Measurements from ENCODE around the gene RXRA.

Gene RXRA

GRCh38 chr9:134457321-134458206 is 131.3 kb downstream of the RXRA start:
- no peak for DNase-seq

DNA sequence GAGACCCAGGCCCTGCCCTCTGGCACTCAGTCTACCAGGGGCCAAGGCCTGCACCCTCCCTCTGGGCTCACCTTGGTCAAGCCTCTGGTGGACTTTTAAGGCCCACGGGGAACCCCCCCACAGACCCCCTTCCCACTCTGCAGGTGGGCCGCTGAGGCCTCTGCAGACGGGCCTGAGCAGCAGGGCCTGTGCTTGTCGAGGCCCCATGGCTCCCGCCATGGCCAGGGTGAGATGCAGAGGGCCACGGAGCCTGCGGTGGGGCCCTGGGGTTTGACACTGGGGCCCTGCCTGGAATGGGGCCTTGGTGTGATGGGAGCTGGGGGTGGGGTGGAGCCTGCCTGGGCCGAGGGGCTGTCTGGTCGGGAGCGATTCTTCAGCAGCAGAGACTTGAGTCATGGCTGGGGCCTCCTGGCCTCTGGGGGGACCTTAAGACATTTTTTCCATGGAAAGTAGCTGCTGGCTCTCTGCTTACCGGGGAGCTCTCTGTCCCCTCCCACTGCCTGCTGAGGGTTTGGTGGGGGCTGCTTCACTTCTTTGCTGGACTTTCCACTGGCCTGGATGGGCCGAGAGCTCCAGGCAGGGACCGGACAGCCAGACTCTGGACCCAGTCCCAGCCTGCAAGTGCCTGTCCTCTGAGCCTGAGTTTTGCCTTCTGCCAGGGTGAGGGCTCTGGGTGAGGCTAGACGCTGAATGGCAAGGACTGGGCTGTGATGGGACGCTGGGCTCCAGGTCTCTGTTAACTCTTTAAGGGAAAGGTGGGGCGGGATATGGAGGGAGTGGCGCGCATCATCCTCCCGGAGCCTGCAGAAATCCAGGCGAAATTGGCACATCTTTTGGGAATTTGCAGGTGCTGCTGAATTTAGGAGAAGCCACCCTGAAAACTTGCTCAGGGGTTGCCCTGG is 132.2 kb downstream of the RXRA start:
- DNase-seq, result no peak

GRCh38 chr9:134459164-134459563 is 132.9 kb downstream of the RXRA start:
- no peak for DNase-seq

DNA sequence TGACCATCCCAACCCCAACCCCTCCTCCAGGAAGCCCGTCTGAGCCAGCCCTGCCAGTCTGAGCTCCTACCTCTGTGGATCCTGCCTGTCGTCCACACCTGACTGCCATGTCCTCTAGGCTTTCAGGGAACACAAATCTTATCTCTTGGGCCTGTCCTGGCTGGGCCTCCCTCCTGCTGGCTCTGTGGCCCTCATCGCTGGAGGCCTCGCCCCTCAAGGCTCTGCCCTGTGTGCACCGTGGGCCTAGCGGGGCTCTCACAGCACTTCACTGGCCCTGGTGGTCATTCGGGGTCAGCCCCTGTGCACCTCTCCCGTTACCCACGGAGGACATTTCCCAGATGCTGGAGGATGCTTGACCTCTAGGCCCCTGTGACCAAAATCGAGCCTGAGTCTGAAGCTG is 133.3 kb downstream of the RXRA start:
- DNase-seq, result no peak

DNA sequence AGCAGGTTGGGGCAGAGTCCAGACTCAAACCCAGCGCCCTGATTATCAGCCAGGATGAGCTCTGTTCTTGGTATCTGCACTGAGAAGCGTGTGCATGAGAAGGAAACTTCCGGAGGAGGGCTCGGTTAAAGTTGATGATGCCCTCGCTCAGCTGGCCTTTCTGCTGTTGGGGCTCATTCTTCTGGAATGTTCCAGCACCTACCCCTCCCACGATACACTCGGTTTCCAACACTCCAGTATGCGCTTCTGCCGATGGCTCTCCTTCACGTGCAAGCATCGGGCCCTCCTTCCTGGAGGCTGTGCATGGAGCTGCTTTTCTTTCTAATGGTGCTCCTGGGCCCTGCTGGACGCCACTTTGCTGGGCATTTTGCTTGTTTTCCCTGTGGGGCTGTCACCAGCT is 134.0 kb downstream of the RXRA start:
- DNase-seq, result no peak

DNA sequence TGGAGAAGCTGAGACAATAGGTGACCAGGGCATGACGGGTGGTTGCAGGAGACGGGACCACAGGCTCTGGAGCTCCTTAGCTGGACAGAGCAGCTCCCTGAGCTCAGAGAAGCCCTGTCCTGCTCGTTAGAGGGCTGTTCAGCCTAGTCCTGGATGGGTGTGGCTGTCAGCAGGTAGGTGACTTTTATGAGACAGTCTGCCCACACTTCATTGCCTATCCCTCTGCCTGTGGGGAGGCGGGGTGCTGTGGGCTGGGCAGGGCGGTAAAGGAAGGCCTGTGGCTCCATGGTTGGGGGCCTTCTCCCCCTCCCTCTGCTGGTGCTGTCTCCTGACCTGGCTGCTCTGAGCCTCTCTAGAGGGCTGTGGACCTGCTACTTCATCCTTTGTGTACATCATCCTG is 134.6 kb downstream of the RXRA start:
- no peak for DNase-seq

DNA sequence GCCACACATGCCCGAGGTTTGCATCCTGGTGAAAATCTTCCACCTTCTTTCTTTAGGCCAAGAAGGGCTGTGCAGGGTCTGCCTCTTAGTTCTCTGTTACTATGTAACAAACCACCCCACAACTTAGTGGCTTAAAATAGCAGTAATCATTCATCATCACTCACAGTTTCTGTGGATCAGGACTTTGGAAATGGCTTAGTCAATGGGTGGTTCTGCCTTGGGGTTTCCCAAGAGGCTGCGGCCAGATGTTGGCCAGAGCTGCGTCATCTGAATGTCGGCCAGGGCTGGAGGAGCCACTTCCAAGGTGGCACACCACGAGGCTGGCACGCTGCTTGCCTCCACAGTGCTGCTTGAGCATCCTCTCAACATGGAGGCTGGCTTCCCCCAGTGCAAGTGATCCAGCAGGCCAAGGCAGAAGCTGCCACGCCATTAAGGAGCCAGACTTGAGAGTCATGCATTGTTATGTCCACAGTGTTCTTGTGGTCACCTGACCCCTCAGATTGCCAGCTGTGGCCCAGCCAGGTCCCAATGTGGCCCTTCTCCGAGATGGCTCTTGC is 135.2 kb downstream of the RXRA start:
- no peak for DNase-seq

- no peak for DNase-seq
Measured at GRCh38 chr9:134462318-134462717, 136.1 kb downstream of the RXRA start.

DNA sequence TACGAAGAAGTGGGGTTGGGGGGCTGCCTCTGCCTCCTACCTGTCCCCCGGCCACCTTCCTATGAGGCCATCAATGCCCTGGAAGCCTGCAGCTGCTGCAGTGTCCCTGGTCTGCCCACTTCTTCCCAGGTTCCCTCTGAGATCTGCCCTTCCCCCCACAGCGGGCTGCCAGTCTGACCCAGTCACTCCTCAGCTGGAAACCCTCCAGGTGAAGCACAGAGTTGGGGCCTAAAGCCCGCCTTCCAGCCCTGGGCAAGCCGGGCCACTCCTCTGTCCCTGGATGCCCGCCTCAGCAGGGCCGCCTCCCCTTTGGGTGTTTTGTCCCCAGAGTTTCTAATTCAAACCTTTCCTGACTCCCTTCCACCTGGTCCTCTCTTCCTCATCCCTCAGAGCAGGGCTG is 137.0 kb downstream of the RXRA start:
- no peak for DNase-seq

DNA sequence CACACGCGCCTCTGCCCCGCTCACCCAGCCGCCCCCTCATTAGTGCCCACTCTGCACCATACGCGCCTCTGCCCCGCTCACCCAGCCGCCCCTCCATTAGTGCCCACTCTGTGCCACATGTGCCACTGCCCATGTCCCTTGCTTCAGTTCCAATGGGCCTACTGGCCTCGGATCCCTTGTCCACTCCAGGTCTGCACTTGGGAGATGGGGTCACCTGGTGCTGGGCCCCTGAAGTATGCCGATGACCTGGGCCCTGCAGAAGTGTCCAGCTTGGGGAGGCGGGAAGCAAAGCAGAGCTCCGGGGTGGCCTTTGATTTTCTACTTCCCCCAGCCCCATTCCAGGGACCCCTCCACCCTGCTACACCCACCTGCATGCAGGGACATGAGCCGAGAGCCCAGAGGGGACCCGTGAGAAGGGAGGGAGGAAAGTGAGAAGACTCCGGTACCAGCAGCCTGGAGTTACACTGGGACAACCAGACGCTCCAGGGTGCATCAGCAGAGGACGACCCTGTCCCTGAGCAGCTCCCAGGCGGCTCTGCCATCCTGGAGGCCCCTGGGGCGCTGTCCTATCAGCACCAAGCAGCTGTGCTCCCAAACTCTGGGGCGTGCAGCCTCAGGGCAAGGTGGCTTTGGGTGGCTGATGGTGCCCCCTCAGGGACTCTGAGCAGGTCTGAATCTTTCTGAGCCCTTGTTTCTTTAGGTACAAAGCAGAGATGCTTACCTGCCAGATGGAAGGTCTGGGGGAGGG is 140.8 kb downstream of the RXRA start:
- no peak for DNase-seq

DNA sequence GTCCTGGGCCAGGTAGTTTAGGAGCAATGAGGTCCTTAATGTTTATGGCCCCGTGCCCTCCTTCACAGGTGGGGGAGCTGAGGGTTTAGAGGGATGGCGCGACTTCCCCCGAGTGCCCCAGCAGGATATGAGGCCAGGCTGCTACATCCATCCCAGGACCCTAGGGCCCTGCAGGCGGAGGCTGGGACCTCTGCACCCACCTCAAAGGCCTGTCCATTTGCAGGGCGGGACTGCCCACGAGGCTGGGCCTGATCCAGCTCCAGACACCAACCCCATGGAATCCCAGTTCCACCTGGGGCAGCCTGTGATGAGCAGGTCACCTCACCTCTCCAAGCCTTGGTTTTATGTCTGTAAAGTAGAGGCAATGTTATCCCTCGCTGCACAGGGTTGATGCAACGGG is 142.1 kb downstream of the RXRA start:
- no peak for DNase-seq

- DNase-seq, result no peak
Measured at GRCh38 chr9:134469041-134469875, 143.0 kb downstream of the RXRA start.

DNA sequence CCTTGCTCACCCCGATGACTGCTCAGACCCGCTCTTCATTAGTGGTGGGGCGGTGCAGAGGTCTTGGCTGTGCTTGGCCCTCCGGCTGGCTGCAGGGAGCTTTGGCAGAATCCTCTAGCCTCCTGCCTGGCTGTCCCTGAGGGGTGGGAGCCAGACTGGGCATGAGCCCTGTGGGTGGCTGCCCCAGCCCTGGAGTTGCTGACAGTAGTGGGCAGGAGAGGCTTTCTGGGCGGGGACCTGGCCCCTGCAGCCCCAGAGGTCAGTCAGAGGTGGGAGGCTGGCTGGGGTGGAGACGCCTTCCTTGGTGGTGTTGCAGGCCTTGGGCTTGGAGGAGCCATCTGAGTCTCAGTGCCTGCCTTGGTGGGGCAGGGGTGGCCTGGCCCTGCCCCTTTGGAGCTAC is 146.0 kb downstream of the RXRA start:
- DNase-seq, result no peak

DNA sequence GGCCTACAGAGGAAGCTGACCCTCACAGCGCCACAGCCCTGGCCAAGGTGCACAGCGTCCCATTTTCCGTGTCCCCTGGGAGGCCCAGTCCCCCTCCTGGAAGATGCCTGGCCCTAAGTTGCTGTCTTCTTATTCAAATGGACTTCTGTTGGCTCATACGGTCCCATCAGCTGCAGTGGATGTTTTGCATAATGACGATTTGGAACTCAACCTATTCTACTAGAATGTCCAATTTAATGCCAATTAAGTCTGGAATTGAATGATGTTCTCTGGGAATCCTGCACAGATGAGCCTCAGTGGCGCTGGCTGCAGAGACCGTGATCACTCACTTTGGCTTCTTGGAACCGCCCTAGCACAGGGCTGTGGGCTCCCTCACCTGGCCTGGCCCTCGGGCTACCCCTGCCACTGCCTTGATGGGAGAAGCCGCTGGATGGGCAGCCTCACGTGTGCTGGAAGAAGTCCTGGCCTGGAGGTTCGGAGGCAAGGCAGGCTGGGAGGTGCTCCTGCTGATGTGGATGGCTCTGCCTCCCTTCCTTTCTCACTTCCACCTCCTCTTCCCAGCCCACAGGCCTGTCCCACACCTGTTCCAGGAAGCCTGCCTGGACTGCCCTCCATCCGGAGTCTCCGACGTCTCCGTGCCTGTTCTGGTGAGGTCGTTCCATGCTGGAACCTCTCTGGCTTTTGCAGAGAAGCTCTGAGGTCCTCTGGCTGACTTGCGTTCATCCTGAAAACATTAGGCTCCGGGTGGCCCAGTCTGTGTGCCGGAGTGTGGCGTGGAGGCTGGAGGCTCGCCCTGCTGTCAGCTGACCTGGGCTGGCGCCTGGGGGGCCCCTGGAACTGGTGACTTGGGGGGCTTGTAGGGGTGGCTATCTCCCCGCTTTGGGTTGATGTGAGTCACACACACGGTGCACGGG is 147.1 kb downstream of the RXRA start:
- DNase-seq, result no peak

GRCh38 chr9:134474055-134474370 is 147.8 kb downstream of the RXRA start:
- no peak for DNase-seq

DNA sequence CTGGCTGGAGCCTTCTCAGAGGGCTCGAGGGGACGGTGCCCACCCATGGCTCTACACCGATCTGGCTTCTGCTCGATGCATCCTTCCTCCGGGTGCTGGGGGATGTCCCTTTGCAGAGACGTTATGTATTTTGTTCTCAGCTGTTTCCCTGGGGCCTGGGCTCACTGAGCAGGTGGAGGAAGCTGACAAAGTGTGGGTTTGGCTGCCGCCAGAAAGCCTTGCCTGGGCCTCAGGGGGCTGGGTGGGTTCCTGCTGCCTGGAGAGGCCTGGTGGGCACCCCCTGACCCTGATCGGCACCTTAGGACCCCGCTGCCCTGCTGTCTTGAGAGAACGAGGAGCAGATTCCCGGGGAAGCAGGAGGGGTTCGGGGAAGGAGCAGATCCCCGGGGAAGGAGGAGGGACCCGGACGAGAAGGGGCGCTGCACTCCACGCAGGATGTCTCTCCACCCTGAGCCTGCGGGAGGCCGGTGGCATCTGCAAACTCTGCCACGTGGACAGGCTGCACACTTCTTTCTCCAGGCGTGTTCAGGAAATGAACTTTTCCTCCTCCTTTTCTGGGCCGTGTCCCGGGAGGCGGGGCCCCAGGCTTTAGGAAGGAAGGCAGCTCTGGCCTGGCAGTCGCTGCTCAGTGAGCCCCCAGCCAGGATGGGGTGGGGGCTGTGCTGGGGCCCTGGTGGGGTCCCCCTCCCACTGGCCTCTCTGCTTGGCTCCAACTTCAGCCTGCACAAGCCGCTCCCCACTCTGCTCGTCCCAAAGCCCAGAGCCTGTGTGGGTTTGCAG is 148.9 kb downstream of the RXRA start:
- DNase-seq, result no peak

DNA sequence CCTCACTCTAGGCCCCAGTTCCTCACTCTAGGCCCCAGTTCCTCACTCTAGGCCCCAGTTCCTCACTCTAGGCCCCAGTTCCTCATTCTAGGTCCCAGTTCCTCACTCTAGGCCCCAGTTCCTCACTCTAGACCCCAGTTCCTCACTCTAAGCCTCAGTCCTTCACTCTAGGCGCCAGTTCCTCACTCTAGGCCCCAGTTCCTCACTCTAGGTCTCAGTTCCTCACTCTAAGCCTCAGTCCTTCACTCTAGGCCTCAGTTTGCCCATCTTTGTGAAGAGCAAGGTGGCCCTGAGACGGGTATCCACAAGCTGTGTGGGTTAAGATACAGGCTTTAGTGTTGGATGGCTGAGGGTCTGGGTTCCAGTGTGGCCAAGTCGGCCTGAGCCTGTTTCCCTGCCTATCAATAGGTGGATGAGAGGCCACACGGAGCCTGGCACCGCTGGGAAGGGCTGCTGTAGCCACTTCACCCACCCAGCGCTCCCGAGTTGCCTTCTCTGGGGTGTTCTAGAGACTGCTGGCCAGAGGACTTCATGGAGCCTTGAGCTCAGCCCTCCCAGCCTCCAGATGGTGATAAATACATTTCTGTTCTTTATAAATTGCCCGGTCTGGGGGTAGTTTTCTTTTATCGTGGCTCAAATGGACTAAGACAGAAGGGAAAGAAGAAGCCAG is 150.2 kb downstream of the RXRA start:
- DNase-seq, result no peak

GRCh38 chr9:134476942-134477335 is 150.7 kb downstream of the RXRA start:
- DNase-seq, result no peak

GRCh38 chr9:134477342-134477925 is 151.2 kb downstream of the RXRA start:
- no peak for DNase-seq
